NCI-H2196 treated with DMSO at 0.1 percent for 48 hours (cell line): ENCODE data around the gene SSRP1.

Experiments used
- DNase-seq: peaks from one replicate; lab custom pipeline; 2025; ENCODE audit not compliant: unreplicated experiment; lab: John Stamatoyannopoulos, UW

Gene SSRP1

GRCh38 chr11:57318178-57318577, 17.5 kb downstream of the SSRP1 start:
- no peak for DNase-seq

DNA sequence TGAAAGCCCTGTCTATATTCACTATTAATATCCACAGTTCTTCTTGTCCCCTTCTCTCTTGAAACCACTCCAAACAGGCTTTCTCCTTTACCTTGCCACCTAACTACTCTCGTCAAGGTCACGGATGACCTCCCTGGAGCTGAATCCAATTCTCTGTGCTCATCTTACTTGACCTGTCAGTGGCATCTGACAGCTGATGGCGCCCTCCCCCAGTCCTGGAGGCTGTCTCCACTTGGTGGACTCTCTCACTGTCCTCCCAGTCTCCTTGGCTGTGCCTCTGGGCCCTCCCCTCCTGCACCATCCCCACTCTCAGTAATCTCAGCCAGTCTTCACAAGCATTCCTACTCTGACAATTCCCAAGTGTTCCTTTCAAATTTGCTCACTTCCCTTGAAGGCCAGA, 19.7 kb downstream of the SSRP1 start:
- DNase-seq = no peak

- no peak for DNase-seq
Measured at GRCh38 chr11:57315491-57315890, 20.2 kb downstream of the SSRP1 start.

DNA sequence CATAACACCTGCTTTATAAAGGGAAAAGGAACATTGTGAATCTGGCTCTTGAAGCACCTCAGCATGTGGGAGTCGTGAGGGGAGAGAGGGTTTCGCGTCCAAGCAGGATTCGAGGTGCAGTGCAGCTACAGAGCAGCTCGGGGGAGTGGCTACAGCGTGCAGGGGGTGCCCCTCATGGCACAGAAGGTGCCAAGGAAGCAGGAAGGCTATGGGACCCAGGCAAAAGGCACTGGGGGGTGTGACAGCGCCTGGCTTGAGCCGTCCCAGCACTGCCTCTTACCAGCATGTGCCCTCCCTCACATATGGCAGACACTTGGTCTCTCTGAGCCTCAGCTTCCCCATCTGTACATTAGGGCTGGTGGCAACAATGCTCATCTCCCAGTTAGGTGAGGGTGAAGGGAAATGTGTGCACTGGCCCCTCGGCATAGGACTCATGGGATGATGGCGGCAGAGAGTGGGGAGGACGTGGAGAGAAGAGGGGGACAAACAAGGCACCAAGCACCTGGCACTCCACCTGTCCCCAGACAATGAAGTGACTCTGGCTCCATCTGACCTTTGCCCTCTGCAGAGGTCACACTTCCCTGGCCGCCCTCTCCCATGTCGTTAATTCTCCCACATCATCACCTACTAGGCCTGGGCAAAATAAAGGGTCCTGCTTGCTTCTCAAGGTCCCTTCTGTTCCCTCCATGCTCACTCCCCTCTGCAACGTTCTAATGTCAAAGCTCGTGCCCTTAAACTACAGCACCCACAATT, 21.3 kb downstream of the SSRP1 start:
- no peak for DNase-seq

- DNase-seq = no peak
Measured at GRCh38 chr11:57313788-57314135, 21.9 kb downstream of the SSRP1 start.

DNA sequence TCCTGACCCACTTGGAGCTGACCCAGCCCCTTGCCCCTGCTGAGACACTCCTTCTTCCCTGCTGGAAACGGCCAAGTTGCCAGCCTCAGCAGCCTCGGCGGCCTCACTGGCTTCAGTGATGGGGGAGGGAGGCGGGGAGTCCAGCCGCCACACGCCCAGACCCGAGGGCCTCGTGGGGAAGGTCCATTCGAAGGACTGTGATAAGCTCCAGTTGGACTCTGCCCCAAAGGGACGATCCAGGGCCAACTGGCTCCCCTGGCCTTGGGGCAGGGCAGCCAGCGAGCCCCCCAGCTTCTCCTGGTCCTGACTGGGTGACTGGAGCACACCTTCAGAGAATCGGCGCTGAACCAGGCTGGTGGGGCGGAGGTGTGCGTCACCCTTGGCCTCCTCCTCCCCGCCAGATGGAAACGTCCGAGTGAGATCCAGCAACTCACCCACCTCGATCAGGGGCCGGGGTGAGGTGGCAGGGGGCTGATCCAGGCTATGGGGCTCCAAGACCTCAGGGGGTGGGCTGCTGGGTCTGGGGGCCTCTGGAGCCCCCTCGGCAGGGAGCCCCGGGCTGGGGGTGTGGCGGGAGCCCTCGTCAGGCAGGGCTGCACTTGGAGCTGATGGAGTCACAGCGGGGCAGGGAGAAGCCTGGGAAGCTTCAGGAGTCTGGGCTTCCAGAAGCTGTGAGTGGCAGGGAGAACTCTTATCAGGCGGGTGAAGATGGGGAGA, 22.5 kb downstream of the SSRP1 start:
- no peak for DNase-seq

GRCh38 chr11:57312511-57313021, 23.1 kb downstream of the SSRP1 start:
- no peak for DNase-seq

DNA sequence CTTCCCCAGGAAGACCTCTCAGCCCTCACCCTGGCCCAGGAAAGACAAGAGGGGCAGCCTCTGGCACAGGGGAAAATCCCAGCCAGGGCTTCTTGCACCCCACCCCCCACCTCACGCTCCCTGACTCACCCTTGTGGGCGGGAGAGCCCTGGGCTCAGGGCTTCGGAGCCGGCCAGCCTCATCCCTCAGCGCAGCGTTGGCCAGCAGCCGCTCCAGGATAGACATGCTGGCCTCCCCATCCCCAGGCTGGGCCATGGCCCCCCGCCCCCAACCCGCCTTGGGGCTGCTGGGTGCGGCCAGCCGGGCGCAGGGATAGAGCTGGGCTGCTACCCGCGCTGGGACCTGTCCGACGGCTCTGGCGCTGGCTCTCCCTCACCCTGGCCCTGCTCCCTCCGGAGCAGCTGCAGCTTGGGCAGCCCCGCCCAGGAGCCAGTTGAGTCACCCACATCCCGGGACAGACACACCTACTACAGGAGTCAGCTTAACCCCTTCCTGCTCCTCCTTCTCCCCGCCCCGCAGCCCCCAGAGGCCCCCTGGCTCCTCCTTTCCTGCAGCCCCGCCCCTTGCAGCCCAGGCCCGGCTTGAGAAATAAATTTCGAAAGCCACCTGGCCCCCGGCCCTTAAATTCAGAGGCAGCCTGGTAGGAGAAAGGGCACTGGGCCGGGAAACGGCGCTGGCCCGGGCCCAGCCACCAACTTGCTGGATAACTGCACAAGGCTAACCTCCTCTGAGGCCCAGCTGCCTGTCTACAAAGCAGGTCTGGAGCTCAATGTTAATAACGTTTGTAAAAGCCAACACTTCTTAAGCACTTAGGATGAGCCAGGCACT, 24.4 kb downstream of the SSRP1 start:
- DNase-seq = peak; percentile 84

GRCh38 chr11:57310630-57311086, 25.0 kb downstream of the SSRP1 start:
- DNase-seq = no peak

DNA sequence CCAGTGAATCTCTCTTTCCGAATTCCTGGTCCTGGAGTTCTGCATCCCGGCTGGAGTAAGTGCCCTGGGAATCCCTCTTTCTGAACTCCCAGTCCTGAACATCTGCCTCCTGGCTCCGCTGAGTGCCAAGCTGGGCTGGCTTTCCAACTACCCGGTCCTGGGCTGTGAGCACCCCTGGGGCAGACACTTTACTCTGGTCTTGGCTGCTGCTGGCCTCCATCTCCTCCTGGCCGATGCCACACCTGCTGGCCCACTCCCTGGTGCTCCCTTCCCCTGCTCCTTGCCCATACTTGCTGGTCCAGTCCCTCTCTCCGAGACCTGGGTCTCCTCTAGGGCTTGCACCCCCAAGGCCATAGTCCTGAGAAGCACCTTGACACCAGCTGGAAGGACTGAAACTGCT, 25.6 kb downstream of the SSRP1 start:
- no peak for DNase-seq

- no peak for DNase-seq
Measured at GRCh38 chr11:57309106-57310059, 26.3 kb downstream of the SSRP1 start.

- DNase-seq = no peak
Measured at GRCh38 chr11:57308426-57309060, 27.1 kb downstream of the SSRP1 start.

- DNase-seq = no peak
Measured at GRCh38 chr11:57307666-57308270, 27.9 kb downstream of the SSRP1 start.

DNA sequence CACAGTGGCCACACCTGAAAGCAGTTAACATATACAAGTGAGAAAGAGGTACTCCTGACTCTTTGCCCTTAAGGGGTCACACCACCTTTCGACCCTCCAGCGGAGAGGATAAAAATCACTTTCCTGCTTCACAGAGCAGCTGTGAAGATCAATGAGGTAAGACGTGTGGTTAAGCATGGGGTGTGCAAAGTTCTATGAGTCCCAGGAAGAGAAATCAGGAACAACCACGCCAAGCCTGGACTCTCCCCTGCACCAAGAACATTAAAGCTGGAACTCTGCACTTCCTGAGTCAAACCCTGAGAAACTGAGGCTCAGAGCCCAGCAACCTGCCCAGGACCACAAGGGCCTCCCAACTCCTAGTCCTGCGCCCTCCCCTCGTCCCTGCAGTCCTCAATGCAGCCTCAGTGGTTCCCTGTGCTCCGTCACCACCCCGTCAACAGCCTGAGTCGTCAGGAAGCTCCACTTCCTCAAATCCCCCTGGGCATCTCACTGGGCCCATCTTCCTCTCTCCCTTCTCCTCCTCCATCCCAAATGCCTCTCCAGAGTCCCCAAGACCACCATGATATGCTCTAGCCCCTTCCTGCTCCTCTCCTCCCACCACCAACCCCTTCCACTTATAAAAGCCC, 28.6 kb downstream of the SSRP1 start:
- no peak for DNase-seq

DNA sequence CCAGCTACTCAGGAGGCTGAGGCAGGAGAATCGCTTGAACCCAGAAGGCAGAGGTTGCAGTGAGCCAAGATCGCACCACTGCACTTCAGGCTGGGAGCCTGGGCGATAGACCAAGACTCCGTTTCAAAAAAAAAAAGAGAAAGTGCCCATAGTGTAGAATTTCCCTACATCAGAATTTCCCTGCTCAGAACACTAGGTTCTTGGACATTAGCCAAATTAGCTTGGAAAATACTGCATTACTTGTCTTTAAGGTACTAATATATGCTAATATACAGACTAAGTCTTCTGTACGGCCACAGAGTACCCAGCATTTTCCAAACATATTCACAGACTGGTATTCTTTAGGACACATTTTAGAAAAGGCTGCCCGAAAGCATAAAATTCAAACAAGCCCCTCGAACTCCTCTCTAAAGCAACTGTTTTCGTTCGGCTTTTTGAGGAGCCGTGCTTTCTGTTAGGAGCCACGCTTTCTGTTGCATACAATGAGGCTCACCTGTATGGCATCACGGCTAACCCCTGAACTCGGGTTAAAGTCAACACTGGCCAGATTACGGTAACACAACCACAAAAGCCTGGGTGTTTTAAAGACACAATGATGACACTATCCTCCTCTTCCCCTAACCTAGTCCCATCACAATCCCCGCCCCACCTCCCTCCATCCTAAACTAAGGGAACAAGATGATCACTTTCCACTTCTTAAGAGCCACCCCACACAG, 29.4 kb downstream of the SSRP1 start:
- DNase-seq = no peak

DNA sequence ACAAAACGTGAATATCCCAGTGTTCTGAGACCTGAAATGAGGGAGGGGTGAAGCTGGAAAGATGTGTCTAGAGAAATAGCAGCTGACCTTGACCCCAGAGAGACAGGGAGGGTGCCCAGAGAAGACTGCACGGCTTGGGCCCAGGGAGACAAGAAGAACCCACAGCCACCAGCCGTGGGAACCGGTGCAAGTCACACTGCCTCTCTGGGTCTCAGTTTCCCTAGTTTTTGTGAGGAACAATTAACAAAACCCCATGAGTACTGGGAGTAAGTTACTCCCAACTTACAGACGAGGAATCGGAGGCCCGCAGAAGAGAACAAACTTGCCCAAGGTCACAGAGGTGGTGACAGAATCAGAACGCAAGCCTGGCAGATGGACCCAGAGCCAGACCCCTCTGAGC, 30.2 kb downstream of the SSRP1 start:
- DNase-seq = no peak

DNA sequence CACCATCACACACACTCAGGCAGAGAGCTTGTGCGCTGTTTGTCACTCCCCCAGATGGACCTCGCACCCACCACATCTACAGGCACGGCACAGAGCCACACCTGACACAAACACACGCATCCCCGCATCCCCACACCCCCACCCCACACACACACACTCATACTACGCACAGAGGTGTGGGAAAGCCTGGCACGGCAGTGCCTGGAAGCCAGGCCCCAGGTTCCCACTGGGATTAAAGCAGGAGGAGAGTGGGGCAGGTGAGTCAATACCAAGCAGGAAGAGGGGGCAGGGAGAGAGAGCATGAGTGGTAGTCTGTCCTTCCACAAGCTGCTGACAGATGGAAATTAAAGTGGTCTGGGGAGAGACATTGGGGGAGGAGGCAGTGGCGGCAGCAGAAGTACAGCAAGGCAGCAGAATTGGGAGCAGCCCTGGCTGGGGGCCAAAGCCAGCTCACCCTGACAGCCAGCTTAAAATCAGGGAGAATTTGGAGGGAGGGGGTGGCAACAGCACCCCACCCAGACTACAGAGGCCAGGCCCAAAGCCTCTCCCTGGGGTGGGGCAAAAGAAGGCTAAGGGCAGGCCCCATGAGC, 31.6 kb downstream of the SSRP1 start:
- DNase-seq = peak; percentile 31
